Endometrium (tissue), 2 donors: ENCODE data around the gene MIF.
"Not testable (repeated sequence)": the region's sequence is repeated elsewhere in the genome, so short reads cannot be mapped to it uniquely, and the experiment has no call there.

Experiments used
- FAIRE-seq: peaks from 2 replicates; lab custom pipeline; 2012; peaks lifted over from hg19 to GRCh38; lab: Jason Lieb, UNC
- donor health status: control.
- donor health status: control.

The MIF gene

GRCh38 chr22:23903328-23903971, 9.3 kb downstream of the MIF start:
- FAIRE-seq = no peak

GRCh38 chr22:23904573-23905254, 10.5 kb downstream of the MIF start:
- FAIRE-seq = no peak

- no peak for FAIRE-seq
These were observed 12.5 kb downstream of the MIF start for GRCh38 chr22:23906641-23907040.

GRCh38 chr22:23907423-23907822, 13.2 kb downstream of the MIF start:
- FAIRE-seq = not testable (repeated sequence)

- FAIRE-seq = no peak
These were observed 14.5 kb downstream of the MIF start for GRCh38 chr22:23908587-23909205.

- no peak for FAIRE-seq
These were observed 15.2 kb downstream of the MIF start for GRCh38 chr22:23909296-23909898.

GRCh38 chr22:23910496-23911190, 16.5 kb downstream of the MIF start:
- FAIRE-seq = no peak

- FAIRE-seq = no peak
These were observed 17.3 kb downstream of the MIF start for GRCh38 chr22:23911318-23911980.

GRCh38 chr22:23912293-23912903, 18.2 kb downstream of the MIF start:
- FAIRE-seq = no peak

GRCh38 chr22:23913306-23913660, 19.1 kb downstream of the MIF start:
- FAIRE-seq = no peak

- peak; percentile 91 for FAIRE-seq
These were observed 19.6 kb downstream of the MIF start for GRCh38 chr22:23913661-23914353.

GRCh38 chr22:23915290-23915689, 21.1 kb downstream of the MIF start:
- no peak for FAIRE-seq

- not testable (repeated sequence) for FAIRE-seq
These were observed 26.1 kb downstream of the MIF start for GRCh38 chr22:23920267-23920611.

- not testable (repeated sequence) for FAIRE-seq
These were observed 27.5 kb downstream of the MIF start for GRCh38 chr22:23921586-23922201.

- FAIRE-seq = no peak
These were observed 28.7 kb downstream of the MIF start for GRCh38 chr22:23922921-23923320.

- no peak for FAIRE-seq
These were observed 30.9 kb downstream of the MIF start for GRCh38 chr22:23925020-23925606.

- no peak for FAIRE-seq
These were observed 32.4 kb downstream of the MIF start for GRCh38 chr22:23926561-23926960.

- FAIRE-seq = no peak
These were observed 44.3 kb downstream of the MIF start for GRCh38 chr22:23938328-23939016.

- FAIRE-seq = no peak
These were observed 44.8 kb downstream of the MIF start for GRCh38 chr22:23939017-23939357.

- not testable (repeated sequence) for FAIRE-seq
These were observed 46.0 kb downstream of the MIF start for GRCh38 chr22:23940166-23940565.
